Fibroblast of skin of left biceps (primary cell): ENCODE data around the gene VPS41.

Experiments used
- DNase-seq, 2 experiments: peaks; one replicate each; pipeline ENCODE4 v3.0.0-alpha.2; 2013; ENCODE audit warnings: low read depth in 2 of 2

Gene VPS41

DNA sequence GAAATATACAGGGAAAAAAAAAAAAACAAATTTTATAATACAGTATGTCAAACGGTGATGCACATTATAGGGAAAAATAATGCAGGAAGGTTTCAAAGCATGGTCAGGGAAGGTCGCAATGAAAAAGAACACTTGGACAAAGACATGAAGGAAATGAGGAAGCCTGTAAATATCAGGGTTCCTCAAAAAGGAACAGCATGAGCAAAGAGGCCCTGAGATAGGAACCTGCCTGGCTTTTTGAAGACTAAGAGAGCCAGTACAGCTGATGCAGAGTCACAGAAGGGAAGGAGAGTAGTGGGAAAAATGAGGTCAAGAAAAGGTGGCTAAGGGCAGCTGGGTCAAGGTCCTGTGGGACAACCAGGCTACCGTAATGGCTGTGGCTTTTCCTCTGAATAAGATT lies 1.9 kb downstream of the VPS41 start:
- DNase-seq = no peak

DNA sequence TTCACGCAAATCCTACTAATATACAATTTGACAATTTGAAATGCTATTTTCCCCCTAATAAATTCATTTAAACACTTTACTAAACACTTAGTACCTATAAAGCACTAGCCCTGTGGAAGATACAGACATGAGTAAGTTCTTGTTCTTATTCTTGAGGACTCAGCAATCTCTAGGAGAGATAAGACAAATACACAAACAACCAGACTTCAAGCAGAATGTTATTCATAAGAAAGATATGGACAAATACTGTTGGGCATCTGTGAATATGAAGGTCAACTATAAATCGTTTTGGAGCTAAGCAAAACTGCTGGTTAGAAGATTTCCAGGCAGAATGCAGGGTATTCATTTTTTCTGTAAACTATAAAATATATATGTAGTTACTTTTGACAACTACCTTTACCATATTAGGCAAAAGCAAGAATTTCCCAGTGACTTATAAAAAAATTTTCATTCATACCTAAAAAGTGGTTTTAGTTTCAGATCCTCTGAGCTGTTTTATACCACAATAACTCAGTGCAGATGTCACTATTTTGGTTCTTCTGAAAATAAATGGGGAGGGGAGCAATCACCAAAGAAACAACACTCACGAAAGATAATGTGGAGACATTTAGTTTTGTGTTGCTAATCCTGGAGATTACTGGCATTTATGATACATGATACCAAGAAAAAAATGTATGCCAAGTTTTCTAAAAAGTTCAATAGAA lies 3.8 kb downstream of the VPS41 start:
- DNase-seq = no peak

DNA sequence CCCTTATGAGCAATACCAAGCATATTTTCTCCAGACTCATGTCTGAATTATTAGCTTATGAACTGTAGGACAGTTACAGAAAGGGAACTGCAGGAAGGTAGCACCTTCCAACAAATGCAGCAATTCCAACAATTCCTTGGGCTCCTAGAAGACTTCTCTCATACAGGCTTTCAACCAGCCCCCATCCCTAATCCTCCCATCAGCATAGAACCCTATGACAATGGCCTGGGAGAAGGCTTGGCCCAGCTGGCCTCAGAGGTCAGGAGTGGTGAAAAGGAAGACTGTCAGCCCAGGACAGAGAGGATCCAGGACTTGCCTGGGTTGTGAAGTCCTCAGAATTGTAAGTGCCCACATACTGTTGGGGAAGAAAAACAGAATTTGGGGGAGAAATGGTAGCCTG lies 5.9 kb downstream of the VPS41 start:
- DNase-seq = no peak

DNA sequence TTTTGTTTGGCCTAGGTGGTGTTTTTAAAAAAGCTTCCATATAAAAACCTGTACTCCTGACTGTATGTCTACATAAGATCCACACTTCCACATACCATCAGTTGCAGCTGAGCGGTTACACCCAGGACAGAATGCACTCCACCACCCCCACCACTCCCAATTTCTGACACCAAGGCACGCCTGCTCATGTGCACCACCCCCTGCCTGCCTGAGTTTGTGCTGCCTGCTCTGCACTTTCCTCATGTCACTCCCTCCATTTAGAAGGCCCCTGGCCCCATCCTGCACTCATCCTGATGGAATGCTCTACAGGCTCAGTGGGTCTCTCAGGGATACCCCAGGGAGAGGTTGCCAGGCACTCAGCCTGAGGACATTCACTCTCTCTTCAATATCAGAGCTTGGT lies 6.5 kb downstream of the VPS41 start:
- DNase-seq = no peak

DNA sequence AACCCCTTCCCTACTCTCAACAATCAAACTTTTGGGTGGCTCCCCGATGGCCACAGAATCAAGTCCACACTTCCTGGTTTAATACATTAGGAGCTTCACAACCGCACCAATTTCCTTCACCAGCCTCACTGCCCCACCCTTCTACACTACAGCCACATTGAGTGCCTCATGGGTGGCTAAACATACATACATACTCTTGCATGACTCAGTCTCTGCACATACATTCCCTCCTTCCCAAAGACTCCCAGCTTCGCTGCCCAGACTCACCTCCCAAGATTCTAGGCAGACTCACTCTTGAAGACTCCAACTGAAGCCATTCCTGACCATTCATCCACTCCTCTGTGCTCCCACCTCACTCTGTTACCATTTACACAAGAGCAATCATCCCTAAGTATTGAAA lies 15.9 kb downstream of the VPS41 start:
- no peak for DNase-seq

DNA sequence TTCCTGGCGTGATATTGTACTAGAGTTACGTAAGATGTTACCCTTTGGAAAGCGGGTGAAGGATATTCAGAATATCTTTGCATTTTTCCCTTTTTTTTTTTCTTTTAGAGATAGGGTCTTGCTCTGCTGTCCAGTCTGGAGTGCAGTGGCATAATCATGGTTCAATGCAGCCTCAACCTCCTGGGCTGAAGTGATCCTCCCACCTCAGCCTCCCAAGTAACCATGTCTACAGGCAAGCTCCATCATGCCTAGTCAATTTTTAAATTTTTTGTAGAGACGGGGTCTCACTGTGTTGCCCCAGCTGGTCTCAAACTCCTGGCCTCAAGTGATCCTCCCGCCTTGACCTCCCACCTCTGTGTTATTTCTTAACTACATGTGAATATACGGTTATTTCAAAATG lies 18.4 kb downstream of the VPS41 start:
- DNase-seq = no peak

DNA sequence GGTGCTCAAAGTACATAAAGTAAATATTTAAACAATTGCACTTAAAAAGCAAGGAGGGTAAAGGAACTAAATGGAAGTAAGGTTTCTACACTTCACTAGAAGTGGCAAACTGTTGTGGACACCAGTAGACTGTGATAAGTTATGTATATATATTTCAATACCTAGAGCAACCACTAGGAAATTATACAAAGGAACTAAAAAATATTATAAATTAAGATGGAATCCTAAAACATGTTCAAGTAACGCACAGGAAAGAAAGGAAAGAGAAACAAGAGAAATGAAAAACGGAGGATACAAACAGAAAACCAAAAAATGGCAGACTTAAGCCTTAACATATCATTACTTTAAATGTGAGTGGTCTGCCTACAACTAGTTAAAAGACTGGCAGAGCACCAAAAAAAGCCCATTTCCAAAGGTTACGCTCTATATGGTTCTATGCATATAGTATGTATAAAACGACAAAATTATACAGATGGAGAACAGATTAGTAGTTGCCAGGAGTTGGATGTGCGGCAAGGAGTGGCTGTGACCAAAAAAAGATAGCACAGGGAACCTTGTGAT lies 19.0 kb downstream of the VPS41 start:
- no peak for DNase-seq

DNA sequence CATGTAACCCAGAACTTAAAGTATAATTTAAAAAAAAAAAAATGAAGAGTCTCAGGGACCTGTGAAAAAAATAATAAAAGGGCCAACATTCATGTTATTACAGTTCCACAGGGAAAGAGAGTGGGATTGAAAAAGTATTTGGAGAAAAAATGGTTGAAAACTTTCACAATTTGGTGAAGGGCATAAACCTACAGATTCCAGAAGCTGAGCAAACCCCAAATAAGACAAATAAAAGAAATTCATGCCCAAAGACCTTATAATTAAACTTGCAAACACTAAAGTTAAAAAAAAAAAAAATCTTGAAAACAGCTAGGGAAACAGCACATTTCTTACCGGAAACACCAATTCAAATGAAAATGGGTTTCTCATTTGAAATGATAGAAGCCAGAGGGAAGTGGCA lies 19.9 kb downstream of the VPS41 start:
- no peak for DNase-seq

DNA sequence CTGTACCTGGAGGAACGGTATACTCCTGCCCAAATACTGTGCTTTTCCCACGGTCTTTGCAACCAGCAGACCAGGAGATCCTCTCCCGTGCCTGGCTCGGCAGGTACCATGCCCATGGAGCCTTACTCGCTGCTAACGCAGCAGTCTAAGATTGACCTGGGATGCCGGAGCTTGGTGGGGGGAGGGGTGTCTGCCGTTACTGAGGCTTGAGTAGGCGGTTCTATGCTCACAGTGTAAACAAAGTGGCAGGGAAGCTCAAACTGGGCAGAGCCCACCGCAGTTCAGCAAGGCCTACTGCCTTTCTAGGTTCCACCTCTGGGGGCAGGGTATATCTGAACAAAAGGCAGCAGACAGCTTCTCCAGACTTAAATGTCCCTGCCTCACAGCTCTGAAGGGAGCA lies 22.7 kb downstream of the VPS41 start:
- DNase-seq = no peak

DNA sequence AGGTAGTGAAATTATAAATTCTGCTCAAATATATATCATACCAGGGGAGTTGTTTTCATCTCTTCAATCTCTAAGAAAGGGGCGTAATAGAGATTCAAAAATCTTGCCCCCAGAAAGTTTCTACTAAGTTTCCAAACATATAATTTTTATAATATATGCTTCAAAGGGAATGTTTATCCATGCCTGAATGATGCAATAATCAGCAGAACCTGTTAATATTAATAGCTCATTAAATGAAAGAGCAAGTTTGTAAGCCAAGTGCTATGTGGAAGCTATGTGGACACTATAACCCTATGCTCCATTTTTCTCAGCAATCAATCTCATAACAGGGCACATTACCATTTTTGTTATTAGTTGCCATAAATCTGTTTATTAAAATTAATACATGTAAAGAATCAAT lies 25.3 kb downstream of the VPS41 start:
- no peak for DNase-seq

DNA sequence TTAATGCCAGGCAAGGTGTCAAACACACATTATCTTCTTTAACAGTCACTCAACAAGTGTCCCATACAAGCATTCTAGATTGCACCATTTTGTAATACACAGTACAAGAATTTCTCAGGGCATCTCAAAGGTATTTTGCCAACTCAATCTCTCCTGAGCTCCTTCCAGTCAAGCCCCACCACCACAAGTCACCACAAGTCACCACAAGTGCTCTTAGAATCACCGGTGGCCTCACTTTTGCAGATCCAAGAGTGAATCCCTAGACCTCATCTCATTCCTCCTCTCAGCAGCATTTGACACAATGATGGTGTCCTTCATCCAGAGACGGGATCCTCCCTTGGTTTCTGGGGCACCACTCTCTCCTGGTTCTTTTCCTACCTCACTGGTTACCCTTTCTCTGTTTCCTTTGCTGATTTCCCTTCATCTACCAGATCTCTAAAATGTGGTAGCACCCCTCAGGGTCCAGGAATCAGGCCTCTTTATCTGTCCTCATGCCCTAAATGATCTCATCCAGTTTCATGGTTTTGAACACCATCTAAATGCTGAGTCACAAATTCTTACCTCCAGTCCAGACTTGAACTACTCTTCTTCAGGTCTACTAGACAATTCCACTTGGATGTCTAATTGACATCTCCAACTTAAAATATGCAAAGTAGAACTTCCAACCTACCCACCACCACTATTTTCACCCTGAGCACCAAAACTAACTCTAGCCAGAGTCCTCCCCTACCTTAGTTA lies 26.9 kb downstream of the VPS41 start:
- DNase-seq = no peak

DNA sequence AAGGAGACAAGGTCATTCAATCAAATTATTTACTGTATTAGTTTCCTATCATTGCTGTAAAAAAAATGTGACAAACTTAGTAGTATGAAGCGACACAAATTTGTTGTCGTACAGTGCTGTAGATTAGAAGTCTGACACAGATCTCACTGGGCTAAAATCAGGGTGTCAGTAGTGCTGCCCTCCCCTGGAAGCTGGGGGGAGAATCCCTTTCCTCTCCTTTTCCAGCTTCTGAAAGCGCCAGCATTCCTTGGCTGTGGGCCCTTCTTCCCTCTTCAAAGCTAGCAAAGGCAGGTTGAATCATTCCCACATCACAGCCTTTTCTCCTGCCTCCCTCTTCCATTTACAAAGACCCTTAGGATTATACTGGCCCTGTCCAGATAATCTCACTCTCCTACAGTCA lies 28.0 kb downstream of the VPS41 start:
- no peak for DNase-seq

DNA sequence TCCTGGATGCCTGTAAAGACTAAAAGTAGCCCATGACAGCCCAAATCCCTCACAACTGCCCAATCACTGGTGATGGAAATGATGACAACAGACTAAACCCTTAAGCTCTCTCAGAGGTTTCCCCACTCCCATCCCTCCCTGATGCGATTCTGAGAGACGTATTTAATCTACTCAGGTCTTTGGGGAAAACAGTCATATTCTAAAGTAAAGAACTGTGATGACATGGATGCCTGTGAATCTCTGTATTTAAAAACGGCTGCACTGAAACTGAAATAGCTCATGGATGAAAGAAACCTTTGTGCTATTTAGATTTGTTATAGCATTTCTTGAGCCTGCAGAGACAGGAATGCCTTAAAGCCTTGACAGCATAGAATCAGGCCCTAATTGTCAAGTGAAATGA lies 28.5 kb downstream of the VPS41 start:
- DNase-seq = no peak

DNA sequence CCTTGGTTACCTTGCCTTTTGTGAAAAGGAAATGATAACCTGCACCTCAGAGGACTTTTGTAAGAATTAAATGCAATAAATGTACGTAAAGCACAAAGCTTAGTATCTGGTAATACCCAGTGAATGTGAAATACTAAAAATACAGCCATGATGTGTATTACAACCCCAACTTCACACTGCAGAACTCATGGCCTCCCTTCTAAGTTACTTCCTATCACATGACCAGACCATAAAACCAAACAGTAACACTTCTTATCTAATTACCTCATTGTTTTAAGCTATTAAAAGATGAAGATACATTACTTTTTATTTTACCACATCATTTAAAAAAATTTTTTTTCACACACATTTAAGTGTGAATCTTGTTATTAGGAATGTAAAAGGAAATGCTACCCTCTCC lies 29.0 kb downstream of the VPS41 start:
- no peak for DNase-seq

DNA sequence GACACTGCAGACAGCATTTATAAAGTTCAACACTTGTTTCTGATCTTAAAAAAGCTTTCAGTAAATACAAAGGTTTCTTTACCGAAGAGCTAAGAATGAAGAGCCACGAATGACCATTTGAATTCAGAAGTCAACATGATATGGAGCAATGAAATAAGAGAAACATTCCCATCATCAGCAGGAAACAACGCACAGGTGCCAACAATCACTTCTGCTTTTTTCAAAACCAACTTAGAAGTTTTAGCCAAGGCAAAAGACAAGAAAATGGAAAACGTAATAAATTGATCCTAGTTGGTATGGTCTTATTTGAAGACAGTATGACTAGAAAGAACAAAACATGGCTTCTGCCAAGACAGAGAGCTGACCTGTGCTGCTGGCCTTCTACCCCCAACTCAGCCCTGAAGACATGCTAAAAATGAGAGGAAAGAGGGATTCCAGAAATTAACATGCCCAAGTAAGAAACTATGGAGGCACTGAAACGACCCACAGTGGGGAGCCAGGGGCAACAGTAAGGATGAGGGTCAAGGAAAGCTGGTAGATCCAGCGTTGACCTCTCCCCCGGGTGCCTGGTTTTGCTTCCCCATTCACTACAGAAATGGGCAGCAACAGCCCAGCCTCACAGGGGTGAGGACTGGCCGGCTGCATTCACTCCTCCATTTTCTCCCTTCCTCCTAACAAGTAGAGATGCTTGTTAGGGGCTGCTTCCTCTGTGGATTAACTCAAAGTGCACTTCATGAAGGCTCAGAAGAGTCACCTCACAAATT lies 30.1 kb downstream of the VPS41 start:
- no peak for DNase-seq

DNA sequence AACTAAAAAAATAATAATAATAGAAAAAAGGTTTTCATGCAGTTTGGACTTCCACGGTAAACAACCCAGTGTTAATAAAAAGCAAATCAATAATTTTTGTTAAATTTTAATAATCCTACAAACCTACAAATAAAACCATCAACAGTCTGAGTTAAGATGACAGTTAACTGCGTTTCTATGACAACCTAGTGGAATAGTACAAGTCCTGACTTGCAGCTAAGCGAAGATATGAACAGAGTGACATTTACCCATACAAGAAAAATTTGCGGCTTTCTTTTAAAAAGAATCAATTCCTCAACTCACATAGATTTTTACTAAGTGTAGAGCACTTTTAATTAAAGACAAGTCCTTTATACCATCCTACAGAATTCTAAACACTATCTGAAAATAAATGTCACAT lies 35.6 kb downstream of the VPS41 start:
- no peak for DNase-seq

DNA sequence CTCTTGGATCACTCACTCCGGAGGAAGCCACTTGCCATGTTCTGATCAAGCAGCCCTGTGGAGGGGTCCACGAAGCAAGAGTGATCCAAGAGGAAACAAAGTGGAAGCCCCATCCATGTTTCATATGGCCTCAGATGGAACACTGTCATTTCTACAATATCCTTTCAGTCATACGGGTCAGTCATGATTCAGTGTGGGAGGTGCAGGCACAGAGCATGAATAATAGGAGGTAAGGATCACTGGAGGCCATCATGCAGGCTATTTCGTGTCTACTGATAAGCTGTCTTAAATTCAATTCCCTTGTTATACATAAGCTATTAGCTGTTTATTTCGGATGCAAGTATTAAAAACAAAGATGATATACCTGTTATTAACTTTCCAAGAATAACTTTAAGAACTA lies 36.8 kb downstream of the VPS41 start:
- no peak for DNase-seq

DNA sequence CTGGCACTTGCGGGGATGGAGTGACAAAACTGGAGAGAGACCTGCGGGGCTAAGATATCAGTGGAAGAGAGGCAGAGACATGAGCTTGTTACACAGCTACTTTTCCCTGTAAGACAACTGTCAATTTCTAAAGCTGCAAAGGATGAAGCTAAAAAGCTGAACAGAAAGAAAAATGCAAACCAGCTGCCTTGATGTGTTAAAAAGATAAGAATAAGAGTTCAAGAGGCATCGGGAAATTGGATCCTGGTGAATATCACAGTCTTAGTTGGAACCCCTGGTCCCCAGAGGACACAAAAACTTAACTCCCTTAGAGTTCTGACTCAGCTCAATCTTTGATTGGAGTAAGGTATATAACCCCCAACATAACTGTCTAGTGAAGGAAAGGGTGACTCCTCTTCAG lies 38.8 kb downstream of the VPS41 start:
- no peak for DNase-seq

DNA sequence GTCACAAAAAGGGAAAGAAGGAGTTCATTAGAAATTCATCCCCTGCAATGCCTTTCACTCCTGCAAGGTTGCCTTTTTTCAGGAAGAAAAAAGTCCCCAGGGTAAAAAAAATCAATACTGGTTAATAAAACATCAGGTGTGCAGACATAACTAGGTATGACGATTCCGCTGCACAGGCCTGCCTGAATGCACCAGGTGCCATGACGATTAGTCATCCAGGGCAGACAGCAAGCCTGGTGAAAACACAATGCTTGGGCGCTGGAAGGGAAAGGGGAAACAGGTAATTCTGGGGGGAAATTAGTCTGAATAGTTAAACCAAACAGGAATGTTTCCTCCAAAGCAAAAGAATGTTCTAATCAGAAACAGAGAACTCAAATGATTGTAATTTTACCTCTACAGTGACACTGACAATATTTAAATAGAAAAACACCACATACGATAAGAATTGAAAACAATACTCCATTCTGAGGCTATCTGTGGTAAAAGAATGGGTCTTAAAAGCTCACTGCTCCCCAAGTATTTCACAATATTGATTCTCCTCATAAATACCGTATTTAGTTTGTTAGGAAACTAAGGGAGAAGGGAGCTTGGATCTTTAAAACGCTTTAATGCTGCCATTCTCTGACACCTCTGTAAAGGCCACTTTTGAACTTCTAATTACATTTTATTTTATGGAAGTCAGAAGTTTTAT lies 45.2 kb downstream of the VPS41 start:
- DNase-seq = no peak

DNA sequence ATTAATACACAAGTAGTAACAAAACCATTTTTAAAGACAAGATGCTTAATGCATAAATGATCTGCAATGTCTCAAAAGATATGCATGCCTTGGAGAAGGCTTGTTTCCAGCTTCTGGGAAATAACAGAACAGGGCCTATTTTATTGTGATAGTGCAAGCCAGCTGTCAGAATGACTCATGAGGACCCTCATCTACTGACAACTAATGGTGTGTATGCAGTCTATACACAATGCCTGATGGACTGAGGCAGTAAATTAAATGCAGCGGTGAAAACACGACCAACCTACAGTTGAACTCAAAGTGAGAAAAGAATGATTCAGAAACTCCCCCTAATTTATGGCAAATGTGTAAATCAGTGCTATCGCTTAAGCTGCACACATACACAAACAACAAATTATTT lies 46.3 kb downstream of the VPS41 start:
- DNase-seq = no peak

DNA sequence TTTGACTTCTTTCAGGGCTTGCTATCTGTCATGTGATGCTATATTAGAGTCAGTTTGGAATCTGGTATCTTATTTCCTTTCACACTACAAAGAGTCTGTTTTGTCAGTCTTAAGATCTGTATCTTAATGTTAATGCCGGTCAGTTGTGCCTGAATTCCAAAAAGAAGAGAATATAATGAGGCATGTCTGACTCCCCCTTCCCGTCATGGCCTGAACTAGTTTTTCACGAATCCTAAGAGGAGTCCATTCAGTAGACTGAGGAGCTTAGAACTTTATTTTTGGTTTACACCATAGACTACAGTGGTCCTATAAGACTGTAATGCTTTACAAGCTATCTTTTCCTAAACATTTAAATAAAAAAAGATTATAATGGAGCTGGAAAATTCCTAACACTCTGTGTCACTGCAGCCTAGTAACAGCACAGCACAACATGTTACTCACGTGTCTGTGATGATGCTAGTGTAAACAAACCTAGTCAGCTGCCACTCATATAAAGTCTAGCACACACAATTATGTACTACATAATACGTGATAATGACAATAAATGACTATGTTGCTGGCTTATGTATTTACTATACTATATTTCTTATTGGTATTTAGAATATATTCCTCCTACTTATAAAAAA lies 50.6 kb downstream of the VPS41 start:
- DNase-seq = no peak

DNA sequence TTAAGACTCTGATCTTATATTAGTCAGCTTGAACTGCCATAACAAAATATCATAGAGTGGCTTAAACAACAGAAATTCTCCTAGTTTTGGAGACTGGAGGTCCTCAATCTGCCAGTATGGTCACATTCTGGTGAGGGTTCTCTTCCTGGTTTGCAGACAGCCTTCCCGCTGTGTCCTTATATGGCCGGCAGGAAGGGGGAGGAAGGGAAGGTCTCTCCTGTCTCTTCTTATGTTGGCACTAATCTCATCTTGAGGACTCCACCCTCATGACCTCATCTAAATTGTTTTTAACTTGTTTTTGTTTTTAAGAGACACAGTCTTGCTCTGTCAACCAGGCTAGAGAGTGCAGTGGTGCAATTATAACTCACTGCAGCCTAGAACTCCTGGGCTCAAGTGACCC lies 53.1 kb downstream of the VPS41 start:
- DNase-seq = no peak
